Right kidney (tissue), 9 donors: ENCODE results near the gene RPP25.
A peak's percentile ranks its signal among the peaks of the same experiment; 100 is the strongest.

ENCODE experiments used
- DNase-seq: peaks from one replicate; pipeline ENCODE4 v3.0.0-alpha.2; 2016
- long read RNA-seq, 8 donors: transcript quantifications; one replicate each; lab custom pipeline, GENCODE V29; 2026

The RPP25 gene, protein sequence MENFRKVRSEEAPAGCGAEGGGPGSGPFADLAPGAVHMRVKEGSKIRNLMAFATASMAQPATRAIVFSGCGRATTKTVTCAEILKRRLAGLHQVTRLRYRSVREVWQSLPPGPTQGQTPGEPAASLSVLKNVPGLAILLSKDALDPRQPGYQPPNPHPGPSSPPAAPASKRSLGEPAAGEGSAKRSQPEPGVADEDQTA
- long read RNA-seq, donor 1, transcript RPP25-201 (1 exons, 3,049 nt) = major isoform, 5 of 5 reads
- long read RNA-seq, donor 1, partial matches to known transcripts = 0 of 5 reads
- long read RNA-seq, donor 1, other reads (novel, unspliced or antisense) = 0 of 5 reads
- long read RNA-seq, donor 2, transcript RPP25-201 (1 exons, 3,049 nt) = major isoform, 5 of 5 reads
- long read RNA-seq, donor 2, partial matches to known transcripts = 0 of 5 reads
- long read RNA-seq, donor 2, other reads (novel, unspliced or antisense) = 0 of 5 reads
- long read RNA-seq, donor 3, partial matches to known transcripts = 0 of 2 reads
- long read RNA-seq, donor 3, other reads (novel, unspliced or antisense) = 0 of 2 reads
- long read RNA-seq, donor 4, partial matches to known transcripts = 0 of 3 reads
- long read RNA-seq, donor 4, other reads (novel, unspliced or antisense) = 0 of 3 reads
- long read RNA-seq, donor 5, partial matches to known transcripts = 0 of 4 reads
- long read RNA-seq, donor 5, other reads (novel, unspliced or antisense) = 0 of 4 reads
- long read RNA-seq, donor 6, transcript RPP25-201 (1 exons, 3,049 nt) = major isoform, 9 of 9 reads
- long read RNA-seq, donor 6, partial matches to known transcripts = 0 of 9 reads
- long read RNA-seq, donor 6, other reads (novel, unspliced or antisense) = 0 of 9 reads
- long read RNA-seq, donor 7 = 0 reads
- long read RNA-seq, donor 8, transcript RPP25-201 (1 exons, 3,049 nt) = major isoform, 7 of 7 reads
- long read RNA-seq, donor 8, partial matches to known transcripts = 0 of 7 reads
- long read RNA-seq, donor 8, other reads (novel, unspliced or antisense) = 0 of 7 reads

DNA sequence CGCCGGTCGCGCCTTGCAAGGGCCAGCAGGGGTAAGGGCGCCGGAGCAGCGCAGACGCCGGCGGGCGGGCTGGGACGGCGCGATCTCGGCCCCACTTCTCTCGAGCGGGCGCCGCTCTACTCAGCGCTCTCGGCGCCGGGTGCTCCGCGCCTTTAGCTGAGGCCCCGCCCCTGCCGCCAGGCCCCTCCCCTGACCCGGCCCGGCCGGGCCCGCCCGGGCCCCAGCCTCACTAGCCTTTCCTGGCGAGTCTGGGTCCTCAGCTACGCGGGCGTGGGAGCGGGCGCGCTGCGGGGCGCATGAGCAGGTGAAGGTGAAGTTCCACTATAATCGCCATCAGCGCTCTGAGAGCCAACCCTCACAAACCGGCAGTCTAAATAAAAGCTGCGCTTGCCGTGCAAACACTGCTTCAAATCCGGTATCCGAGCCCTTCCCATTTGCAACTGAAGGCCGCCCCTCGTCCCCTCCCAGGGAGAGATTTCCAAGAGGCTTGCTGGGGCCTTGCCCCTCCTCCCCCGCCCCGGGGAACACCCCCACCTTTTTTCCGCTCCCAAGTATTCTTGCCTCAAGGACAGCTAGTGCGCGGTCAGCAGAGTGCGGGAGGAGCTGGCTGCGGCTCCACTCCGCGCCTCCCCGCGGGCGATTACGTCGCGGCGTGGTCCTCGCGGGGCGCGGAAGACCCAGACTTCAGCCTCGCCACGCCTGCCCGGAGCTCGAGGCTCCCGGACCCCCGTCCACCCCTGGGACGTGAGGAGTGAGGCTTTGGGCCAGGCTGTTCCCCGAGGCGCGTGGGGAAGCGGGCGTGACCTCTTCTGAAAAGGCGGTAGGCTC is at the start of gene RPP25:
Gene RPP25, minus strand, starts transcription at position 125 of the 828 bp plus-strand sequence. CDS start 189 bp downstream, outside the sequence.
- peak; percentile 82 for DNase-seq

GRCh38 chr15:75002398-75002797 is 45.8 kb upstream of the RPP25 start:
- no peak for DNase-seq

GRCh38 chr15:75001310-75001709 is 44.7 kb upstream of the RPP25 start:
- no peak for DNase-seq

- DNase-seq = no peak
Measured at GRCh38 chr15:74997543-74997942, 41.0 kb upstream of the RPP25 start.

DNA sequence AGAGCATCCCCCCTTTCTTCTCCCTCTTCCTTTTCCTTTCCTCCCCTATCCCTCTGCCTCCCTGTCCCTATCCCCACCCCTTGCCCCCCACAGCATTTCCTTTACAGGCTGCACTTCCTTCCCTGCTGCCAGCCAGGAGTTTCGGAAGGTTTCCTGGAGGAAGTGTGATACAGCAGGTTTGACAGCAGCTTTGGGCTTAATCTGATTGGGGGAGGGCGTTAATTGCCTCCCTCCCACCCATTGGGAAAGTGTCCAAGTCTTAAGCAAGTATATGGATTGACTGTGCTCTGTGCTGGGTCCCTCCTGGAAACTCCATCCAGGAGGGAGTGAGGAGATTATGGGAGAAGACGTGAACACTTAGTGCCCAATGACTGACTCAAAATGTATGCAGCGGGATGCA is 40.6 kb upstream of the RPP25 start:
- no peak for DNase-seq

DNA sequence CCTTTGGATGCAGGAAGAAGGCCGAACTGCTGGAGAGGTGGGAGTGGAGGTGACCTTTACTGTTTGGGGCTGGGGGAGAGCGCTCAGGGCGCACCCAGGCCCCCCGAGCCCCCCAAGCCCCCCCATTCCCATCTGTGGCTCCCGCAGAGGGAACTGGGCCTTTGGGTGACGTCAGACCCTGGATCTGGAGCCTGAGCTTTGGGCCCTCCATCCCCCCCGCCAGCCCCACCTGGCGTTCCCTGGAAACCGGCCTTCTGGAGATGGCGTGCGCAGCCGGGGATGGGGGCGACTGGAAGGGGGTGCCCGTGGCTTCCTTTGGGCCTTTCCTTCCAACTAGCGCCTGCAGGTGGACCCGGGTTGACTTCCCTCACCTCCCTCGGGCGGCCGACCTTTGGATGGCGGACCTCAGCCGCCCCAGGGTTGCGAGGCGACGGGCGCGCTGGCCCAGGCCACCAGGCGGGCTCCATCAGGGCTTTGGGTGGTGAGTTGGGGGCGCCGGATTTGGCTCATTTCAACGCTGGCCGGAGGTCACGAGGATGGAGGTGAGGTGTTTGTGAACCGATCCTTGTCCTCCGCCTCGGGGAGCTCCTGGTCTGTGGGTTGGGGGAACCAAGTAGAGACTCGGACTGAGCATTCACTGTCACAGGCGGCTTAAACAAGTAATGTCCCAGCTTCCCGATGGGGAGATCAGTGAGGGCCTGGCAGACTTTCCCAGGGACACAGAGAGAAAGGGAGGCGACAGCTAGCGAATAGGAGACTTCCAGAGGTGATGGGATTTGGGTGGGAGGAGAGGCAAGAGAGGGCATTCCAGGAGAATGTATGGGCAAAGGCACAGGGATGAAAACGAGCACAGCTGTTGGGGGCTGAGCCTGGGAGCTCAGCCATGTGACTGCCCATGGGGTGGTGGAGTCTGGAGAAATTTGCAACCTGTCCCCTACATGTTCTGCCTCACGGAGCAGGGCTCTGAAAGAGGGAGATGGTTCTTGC is 39.5 kb upstream of the RPP25 start:
- peak; percentile 59 for DNase-seq

- peak; percentile 74 for DNase-seq
Measured at GRCh38 chr15:74995182-74995778, 38.7 kb upstream of the RPP25 start, which contains the start of gene SCAMP5. TSS of gene SCAMP5 (plus strand) at chr15:74995563. CDS start at chr15:75011840, 16,277 bp downstream.

DNA sequence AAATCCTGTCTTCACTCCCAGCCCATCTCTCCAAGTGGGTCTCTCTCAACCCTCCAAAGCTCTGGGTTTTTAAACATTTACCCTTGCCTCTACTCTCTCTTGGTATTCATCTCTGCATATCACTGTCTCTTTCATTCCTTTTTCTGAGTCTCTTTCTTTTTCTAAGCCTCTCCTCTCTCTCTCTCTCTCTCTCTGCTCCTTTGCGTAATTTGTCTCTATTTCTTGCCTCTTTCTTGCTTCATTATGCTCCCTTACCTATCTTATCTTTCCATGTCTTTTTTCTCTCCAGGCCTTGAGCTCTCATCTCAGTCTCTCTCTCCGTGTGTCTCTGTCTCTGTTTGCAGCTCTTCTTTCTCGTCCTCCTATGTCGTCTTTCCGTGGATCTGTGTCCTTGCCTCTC is 38.1 kb upstream of the RPP25 start:
- no peak for DNase-seq

GRCh38 chr15:74994236-74994635 is 37.7 kb upstream of the RPP25 start:
- DNase-seq = no peak

DNA sequence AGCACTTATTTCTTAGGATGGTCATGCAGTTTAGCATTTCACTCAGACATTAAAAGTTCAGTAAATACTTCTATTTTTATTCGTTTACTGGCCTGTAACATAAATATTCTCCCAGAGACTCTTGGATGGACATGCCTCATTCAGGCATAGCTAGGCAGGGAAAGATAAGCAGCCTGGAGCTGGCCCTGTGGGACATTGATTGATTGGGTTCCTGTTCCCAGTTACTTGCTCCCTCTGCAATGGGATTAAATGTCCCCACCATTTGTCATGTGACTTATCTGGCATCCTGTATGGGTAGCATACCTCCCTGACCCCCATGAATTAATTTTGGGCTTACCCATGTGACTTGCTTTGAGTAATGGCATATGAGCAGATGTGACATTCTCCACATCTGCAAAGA is 36.0 kb upstream of the RPP25 start:
- no peak for DNase-seq

DNA sequence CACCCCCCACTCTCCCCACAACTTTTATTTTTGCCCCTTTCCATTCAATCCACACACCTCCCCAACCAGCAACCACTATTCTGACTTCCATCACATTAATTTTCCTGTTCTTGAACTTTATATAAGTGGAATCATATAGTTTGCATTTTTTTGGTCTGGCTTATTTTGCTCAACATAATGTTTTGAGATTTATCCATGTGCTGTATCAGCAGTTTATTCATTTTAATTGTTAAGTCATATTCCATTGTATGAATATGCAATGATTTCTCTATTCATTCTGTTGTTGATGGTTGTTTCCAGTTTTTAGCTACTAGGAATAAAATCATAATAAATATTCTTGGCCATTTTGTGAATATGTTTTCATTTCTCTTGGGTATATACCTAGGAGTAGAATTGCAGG is 33.0 kb upstream of the RPP25 start:
- DNase-seq = no peak

DNA sequence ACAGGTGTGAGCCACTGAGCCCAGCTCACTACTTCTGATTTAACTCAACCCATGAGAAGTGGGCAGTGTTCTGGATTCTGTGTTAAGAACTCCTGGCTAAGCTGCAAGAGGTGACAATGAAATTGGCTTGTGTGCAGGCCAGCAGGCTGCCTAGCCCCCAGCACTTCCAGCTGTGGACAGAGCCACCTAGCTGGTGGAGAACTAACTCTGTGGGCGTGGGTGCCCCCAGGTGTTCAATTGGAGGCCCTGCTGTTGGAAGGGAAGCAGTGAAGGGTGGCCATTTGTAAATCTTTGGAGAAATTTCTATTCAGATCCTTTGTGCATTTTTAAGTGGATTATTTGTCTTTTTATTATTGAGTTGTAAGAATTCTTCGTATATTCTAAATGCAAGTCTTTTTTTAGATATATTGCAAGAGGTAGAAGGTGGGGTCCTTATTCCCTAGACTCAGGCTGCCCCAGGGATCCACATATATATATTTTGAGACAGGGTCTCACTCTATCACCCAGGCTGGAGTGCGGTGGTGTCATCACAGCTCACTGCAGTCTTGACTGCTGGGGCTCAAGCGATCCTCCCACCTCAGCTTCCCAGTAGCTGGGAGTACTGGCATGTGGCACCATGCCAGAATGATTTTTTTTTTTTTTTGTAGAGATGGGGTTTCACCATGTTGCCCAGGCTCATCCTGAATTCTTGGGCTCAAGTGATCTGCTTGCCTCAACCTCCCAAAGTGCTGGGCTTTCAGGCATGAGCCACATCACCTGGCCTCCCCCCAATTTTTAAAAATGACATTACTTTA is 31.6 kb upstream of the RPP25 start:
- no peak for DNase-seq

DNA sequence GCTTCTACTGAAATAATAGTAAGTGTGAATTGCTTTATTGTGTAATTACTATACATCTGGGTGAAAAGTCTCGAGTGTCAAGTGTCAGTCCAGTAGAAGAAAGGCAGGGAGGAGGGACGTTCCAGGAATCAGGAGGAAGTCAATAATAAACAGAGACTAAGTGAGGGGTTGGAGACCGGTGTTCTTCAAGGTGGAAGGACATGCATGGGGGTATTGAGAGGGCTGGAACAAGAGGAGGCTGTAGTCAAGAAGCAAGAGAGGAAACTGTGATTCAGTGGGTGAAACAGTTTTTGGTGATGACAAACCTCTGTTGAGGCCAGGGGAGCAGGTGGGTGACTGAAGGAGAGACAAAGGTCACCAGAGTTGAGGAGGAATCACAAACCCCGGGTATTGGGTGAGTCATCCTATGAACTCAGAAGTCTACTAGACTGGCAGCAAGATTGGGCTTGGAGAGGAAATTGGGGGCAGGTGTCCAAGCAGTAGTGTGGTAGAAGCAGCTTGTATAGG is 27.2 kb upstream of the RPP25 start:
- DNase-seq = no peak

DNA sequence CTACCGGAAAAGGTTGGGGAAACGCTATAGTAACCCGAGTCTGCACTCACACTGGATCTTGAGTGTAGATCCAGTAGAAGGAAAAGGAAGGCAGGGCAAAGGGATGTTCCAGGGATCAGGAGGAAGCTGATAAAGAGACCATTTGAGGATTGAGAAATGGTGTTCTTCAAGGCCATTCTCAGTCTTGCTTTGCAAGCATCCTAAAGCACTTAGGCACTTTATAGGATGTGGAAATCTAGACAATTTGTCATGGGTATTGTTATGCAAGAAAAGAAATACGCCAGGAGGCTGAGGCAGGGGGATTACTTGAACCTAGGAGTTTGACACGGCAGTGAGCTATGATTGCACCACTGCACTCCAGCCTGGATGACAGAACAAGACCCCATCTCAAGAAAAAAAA is 25.6 kb upstream of the RPP25 start:
- no peak for DNase-seq

- no peak for DNase-seq
Measured at GRCh38 chr15:74978503-74978902, 21.9 kb upstream of the RPP25 start.

DNA sequence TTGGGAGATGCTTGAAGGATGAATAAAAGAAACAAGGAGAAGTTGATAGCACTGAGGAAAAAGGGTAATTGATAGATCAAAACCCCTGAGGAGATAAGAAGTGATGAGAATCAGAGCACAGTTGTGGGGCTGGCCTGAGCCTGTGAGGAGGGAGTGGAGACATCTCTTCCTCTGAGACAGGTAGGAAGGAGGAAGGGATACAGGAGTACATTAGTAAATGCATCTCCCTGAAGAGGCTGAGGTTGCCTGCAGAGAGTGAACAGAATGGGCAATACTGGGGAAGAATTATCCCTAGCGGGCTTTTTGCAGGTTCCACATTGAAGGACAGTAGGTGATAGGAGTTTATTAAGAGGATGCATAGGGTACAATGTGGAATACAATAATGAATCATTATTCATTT is 21.5 kb upstream of the RPP25 start:
- no peak for DNase-seq

GRCh38 chr15:74977599-74977998 is 21.0 kb upstream of the RPP25 start:
- no peak for DNase-seq

GRCh38 chr15:74976159-74976558 is 19.6 kb upstream of the RPP25 start:
- DNase-seq = no peak

DNA sequence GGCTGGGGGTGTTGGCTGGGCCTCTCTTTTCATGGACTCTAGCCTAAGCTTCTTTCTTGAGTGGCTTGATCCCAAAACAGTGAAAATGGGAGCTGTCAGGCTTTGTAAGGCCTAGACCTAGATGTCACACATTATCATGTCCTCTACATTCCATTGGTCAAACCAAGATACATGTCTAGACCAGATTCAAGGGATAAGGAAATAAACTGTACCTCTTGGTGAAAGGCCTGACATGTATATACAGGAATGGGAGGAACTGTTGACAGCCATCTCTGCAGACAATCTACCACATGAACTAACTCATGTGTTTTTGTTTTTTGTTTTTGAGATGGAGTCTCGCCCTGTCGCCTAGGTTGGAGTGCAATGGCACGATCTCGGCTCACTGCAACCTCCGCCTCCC is 11.1 kb upstream of the RPP25 start:
- DNase-seq = no peak
